ENCODE results near the gene SYNGR3. TPM values are rescaled to one million over a fixed set of nuclear protein-coding genes. Genes with fewer than 3 reads are reported as not detected.

The SYNGR3 gene
- total and polyA plus RNA-seq, 12 donors, result 0.54 to 10.9 (median 2.8) TPM; not detected in 2

DNA sequence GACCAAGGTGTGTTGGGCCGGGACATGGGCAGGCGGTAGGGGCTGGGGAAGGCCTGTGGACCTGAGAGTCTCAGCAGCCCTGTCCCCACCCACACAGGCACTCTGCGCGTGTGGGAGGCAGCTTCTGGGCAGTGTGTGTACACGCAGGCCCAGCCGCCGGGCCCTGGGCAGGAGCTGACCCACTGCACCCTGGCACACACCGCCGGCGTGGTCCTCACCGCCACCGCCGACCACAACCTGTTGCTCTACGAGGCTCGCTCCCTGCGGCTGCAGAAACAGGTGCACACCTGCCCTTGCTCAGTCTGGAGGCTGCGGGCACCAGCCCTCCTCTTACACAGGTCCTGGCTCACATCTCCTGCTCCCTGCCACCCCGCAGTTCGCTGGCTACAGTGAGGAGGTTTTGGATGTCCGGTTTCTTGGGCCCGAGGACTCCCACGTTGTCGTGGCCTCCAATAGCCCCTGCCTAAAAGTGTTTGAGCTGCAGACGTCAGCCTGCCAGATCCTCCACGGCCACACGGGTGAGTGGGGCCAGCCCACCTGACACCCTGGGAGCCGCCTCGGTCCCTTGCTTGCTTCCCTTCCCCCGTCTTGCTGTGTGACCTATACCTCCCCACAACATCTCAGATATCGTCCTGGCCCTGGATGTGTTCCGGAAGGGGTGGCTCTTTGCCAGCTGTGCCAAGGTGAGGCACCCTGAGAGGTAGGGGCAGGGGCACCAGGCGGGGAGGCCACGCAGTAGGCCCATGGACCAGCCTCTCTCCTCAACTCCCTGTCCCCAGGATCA lies 14.1 kb upstream of the SYNGR3 start:
- Histone ChIP-seq H3K4me3 (no peak overlapping the region), H3K4me1 (replicated peaks in 1 of 2) (peaks cover 7 to 20% of the 10 kb centered on the region in 2 donors), H3K27me3 (peaks cover 20% of the 10 kb centered on the region), H3K27ac (no peak overlapping the region), H3K9me3 (replicated peaks in 1 of 3) (no peaks in the 10 kb centered on the region), H3K36me3 (replicated peaks in 1 of 2) (peaks cover 0 to 47% of the 10 kb centered on the region in 2 donors)
- TF ChIP-seq POLR2A (IDR thresholded peaks at IDR 0.05) (no peak), CTCF (IDR thresholded peaks at IDR 0.05) (no peak)
- no peak for DNase-seq
- intact Hi-C loops (cut with DNase I), result no loop called here
- WGBS, 4 donors, result 91 to 95% (median 91%) methylated on average over 22 to 33 of the region's 33 CpGs

GRCh38 chr16:1976216-1976520 lies 13.6 kb upstream of the SYNGR3 start:
- peaks cover 25% of the 10 kb centered on the region for H3K27me3 ChIP-seq
- no peak overlapping the region for H3K4me3 ChIP-seq
- TF ChIP-seq CTCF (IDR thresholded peaks at IDR 0.05), result no peak
- TF ChIP-seq POLR2A (IDR thresholded peaks at IDR 0.05), result no peak

DNA sequence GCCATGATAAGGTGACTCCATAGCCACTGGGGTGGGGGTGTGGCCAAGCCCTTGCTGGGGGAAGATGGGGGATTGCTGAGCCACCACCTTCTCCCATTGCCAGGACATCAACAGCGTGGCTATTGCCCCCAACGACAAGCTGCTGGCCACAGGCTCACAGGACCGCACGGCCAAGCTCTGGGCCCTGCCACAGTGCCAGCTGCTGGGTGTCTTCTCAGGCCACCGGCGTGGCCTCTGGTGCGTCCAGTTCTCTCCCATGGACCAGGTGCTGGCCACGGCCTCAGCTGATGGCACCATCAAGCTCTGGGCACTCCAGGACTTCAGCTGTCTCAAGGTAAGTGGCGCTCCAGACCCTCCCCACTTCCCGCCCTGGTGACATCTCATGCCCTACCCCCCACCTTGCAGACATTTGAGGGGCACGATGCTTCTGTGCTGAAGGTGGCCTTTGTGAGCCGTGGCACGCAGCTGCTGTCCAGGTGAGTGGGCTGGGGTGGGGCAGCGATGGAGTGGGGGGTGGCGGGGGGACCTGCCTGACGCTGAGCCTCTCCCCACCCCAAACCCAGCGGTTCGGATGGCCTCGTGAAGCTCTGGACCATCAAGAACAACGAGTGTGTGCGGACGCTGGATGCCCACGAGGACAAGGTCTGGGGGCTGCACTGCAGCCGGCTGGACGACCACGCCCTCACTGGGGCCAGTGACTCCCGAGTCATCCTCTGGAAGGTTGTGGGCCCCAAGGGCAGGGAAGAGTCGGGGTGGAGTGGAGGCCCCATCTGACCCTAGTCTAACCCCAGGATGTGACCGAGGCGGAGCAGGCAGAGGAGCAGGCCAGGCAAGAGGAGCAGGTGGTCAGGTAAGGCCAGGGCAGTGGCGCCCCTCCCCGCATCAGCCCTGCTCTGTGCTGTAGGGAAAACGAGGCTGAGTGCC lies 12.6 kb upstream of the SYNGR3 start:
- Histone ChIP-seq H3K36me3 (replicated peaks in 1 of 2) (peaks cover 0 to 47% of the 10 kb centered on the region in 2 donors), H3K9me3 (replicated peaks in 1 of 3) (no peaks in the 10 kb centered on the region), H3K27me3 (peaks cover 26% of the 10 kb centered on the region), H3K4me1 (replicated peaks in 1 of 2) (peaks cover 7 to 12% of the 10 kb centered on the region in 2 donors), H3K27ac (no peak overlapping the region), H3K4me3 (no peak overlapping the region)
- DNase-seq, result no peak
- 89 to 94% (median 93%) methylated on average over 3 to 33 of the region's 33 CpGs for WGBS, 4 donors
- intact Hi-C loops (cut with DNase I), result no loop called here
- TF ChIP-seq CTCF (IDR thresholded peaks at IDR 0.05), result no peak
- no peak for TF ChIP-seq POLR2A (IDR thresholded peaks at IDR 0.05)

More at GRCh38 chr16:1976216-1976520, 13.6 kb upstream of the SYNGR3 start:
- Histone ChIP-seq H3K36me3 (replicated peaks in 1 of 2) (peaks cover 0 to 47% of the 10 kb centered on the region in 2 donors), H3K9me3 (replicated peaks in 1 of 3) (no peaks in the 10 kb centered on the region), H3K27ac (no peak overlapping the region), H3K4me1 (replicated peaks in 1 of 2) (peaks cover 7 to 14% of the 10 kb centered on the region in 2 donors)
- no peak for DNase-seq
- intact Hi-C loops (cut with DNase I), result no loop called here
- WGBS, 4 donors, result 86 to 95% (median 91%) methylated on average over 4 to 8 of the region's 8 CpGs

DNA sequence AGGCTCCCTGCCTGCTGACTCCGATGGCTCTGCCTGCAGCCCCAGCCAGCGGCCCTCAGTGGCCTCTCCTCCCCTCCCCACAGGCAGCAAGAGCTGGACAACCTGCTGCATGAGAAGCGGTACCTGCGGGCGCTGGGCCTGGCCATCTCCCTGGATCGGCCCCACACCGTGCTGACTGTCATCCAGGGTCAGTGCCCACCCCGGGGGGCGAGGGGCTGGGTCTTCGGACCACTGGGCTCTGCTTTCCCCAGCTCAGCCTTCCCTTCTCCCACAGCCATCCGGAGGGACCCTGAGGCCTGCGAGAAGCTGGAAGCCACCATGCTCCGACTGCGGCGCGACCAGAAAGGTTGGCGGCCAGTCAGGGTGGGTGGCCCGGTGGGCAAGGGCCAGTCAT lies 11.9 kb upstream of the SYNGR3 start:
- Histone ChIP-seq H3K9me3 (replicated peaks in 1 of 3) (no peaks in the 10 kb centered on the region), H3K36me3 (replicated peaks in 1 of 2) (peaks cover 0 to 47% of the 10 kb centered on the region in 2 donors), H3K27ac (no peak overlapping the region), H3K27me3 (peaks cover 26% of the 10 kb centered on the region), H3K4me1 (replicated peaks in 1 of 2) (peaks cover 2 to 5% of the 10 kb centered on the region in 2 donors), H3K4me3 (no peak overlapping the region)
- no peak for DNase-seq
- WGBS, 4 donors, result 93 to 97% (median 95%) methylated on average over 5 to 18 of the region's 18 CpGs; no CpG with 5 or more reads in 1 of the 4 donors
- TF ChIP-seq CTCF (IDR thresholded peaks at IDR 0.05) (no peak), POLR2A (IDR thresholded peaks at IDR 0.05) (no peak)
- intact Hi-C loops (cut with DNase I), result no loop called here

Data from adrenal gland (tissue), 12 donors.